HG03571 (cell line): ENCODE data around the gene TMEM35B.
"Not testable (repeated sequence)": the region's sequence is repeated elsewhere in the genome, so short reads cannot be mapped to it uniquely, and the experiment has no call there.

ENCODE experiments used
- ATAC-seq: cut with Tn5 transposase; IDR thresholded peaks from one replicate; pipeline ENCODE4 v1.9.1; 2021; ENCODE audit not compliant: unreplicated experiment

Gene TMEM35B

DNA sequence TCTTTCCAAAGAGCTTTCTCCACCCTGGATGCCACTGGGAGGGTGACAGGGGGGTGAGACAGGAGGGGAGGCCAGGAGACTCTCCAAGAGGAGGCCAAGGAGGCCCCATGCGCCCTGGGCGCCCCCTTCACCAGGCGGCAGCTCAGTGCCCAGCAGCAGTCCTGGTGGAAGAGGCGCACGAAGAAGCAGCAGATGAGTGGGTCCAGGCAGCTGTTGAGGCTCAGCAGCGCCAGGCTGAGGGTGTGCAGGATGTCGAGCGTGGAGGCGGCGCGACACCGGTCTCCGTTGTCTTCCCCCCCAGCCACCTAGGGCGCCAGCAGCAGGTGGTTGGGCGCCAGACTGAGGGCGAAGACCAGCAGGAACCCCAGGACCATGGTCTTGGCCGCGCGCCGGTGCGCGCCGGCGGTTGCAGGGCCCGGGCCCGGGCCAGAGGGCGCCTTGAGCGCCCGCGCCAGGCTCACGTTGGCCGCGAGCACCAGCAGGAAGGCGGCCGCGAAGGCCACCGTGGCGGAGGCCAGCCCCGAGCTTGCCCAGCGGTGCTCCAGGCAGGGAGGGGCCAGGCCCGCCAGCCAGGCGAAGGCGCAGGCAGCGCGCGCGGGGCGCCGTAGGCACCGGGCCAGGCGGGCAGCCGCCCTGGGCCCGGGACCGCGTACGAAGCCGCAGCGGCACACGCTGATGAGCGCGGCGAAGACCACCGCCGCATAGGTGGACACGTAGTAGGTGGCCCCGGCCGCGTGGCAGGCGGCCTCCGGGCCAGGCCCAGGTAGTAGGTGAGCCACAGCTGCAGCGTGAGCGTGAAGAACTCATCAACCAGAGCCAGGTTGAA, 8.6 kb downstream of the TMEM35B start:
- ATAC-seq = no peak

DNA sequence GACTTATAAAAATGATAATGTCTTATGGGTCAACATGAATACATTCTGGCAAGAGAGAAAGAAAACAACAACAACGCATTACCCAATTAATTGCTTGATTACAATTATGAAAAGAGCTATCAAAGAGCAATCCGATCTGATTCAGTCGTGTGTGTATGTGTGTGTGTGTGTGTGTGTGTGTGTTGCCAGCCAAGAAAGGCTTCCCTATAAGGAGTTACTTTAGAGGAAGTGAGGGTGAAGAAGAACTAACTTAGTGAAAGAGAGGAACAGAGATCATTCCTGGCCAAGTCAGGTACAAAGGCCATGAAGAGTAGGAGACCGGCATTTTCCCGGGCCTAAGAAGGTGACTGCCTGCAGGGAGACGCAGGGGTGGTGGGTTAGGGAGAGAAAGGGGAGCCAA, 9.4 kb downstream of the TMEM35B start:
- ATAC-seq = no peak

DNA sequence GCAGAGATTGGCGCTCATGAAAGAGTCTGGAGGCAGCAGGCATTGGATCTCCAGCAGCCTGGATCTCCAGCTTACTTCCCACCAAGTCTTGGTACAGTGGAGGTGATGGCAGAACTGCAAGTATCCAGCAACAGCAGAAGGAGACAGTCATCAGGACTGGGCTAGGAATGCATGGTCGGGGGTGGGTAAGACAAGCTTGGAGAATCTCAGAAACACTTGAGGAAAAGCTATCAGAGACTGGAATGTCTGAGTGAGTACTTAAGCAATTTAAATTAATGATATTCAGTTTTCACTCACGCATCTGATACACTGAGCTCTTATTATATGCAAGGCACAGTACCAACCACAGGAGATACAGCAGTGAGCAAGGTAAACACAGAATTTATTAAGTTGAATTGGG, 9.8 kb downstream of the TMEM35B start:
- ATAC-seq = no peak

DNA sequence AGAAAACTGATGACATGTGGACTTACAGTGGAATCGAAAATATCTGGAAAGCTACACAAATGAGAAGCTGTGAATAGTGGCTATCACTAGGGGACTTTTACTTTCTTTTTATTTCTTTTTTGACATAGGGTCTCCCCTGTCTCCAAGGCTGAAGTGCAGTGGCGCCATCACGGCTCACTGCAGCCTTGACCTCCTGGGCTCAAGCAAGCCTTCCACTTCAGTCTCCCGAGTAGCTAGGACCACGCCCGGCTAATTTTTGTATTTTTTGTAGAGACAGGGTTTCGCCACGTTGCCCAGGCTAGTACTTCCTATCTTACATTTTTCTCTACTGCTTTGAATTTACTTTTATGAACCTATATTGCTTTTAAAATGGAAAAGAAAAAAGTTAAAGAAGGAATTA, 10.5 kb downstream of the TMEM35B start:
- no peak for ATAC-seq

DNA sequence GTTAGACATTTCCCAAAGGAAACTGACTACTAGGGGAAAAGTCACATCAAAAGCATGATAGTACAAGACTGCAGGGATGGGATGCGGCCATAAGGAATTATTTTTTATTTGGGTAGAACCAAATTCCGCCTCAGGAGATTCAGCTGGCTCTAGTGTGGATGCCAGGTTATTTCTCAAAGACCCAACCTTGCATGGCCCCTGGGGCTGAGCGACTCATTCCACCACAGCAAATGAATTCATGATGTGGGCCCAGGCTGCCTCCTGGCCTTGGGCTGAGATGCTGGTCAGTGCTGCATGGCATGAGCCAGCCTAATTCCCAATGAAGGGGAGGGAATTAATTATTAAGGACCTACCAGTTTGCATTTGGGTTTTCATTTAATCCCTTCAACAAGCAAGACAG, 11.8 kb downstream of the TMEM35B start:
- ATAC-seq = no peak

DNA sequence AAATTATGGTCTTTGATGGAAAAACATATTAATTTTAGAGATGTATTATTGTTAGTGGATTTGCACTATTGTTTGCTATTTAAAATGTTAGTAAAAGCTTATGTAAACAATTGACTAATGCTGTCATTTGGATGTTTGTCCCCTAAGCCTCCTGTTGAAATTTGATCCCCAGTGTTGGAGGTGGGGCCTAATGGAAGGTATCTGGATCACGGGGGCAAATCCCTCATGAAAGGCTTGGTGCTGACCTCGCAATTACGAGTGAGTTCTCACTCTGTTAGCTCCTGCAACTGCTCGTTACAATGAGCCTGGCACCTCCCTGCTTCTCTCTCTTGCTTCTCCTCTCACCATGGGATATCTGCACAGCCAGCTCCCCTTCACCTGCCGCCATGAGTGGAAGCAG, 14.3 kb downstream of the TMEM35B start:
- no peak for ATAC-seq

DNA sequence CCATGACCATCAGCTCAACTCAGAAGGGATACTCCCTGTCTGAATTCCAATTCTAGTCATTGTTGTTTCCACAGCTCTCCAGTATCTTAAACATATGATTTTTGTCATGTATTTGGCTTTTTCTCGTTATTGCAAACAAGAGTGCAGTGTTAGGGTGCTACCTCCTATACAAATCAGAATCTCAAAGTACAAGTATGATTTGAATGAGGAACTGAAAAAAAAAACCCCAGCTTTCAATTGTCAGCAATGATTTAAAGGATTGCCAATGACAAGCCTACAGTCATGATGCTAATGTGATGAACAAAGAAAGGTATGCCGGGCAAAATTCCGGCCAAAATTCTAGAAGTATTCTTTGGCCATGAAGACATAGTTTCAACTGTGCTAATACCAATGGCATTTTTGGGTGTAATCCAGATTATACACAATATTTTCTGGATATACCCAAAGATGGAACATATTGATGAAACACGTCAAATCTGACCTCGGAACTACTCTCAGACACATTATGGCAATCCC, 14.9 kb downstream of the TMEM35B start:
- ATAC-seq = no peak

DNA sequence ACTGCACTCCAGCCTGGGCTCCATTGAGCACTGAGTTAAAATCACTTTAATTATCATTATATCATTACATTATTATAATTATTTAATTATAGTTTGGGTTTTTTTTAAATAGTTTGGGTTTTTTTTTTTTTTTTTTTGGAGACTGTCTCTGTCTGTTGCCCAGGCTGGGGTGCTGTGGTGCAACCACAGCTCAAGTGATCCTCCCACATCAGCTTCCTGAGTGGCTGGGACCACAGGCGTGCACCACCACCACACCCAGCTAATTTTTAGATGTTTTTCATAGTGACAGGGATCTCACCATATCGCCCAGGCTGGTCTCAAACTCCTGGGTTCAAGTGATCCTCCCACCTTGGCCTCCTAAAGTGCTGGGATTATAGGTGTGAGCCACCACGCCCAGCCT, 16.9 kb downstream of the TMEM35B start:
- ATAC-seq = not testable (repeated sequence)

DNA sequence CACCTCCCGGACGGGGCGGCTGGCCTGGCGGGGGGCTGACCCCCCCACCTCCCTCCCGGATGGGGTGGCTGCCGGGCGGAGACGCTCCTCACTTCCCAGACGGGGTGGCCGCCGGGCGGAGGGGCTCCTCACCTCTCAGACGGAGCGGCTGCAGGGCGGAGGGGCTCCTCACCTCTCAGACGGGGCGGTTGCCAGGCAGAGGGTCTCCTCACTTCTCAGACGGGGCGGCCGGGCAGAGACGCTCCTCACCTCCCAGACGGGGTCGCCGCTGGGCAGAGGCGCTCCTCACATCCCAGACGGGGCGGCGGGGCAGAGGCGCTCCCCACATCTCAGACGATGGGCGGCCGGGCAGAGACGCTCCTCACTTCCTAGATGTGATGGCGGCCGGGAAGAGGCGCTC, 17.5 kb downstream of the TMEM35B start:
- ATAC-seq = not testable (repeated sequence)

DNA sequence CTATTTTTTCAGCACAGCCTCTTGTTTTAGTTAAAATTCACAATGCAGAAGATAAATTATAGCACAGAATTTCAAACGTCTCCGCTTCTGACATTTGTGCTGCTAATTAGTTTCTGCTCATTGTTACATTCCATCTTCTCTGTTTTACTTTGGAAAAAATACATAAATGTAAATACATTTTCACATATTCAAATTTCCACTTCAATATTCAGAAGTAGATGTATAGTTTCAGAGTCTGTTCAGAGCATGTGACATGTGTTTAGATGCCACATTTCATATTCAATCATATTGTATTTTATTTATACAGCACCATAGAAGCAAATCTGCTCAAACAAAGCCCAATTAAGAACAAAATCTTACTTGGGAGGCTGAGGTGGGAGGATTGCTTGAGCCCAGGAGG, 19.6 kb downstream of the TMEM35B start:
- no peak for ATAC-seq

DNA sequence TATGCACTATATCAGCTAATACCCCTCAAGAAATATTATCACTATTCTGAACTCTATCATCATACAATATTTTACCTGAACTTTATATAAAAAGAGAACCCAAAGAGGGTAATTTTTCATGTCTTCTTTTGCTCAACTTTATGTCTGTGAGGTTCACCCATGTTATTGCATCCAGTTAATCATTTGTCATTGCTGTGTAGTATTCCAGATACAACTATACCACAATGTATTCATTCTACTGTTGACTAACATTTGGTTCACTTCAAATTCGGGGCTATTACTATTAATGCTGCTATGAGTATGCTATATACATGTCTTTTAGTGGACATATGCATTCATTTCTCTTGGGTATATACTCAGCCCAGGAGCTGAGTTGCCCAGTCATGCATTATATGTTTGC, 34.7 kb downstream of the TMEM35B start:
- ATAC-seq = no peak

DNA sequence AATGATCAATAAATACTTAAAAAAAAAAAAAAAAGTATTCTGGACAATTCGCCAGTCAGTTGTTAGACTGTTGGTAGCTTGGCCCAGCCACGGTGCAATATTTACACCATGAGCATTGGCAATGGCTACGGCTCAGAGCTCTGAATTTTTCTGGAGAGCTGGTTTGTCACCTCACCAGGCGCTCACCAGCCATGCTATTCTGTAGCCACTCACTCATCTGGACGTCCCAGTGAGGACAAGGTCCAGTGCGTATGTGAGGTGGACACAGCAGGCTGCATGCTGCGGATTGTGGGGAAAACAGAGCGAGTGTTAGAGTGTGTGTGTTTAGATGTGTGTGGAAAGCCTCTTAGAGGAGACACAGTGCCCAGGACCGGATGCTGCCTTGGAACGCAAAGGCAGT, 36.4 kb downstream of the TMEM35B start:
- ATAC-seq = not testable (repeated sequence)

DNA sequence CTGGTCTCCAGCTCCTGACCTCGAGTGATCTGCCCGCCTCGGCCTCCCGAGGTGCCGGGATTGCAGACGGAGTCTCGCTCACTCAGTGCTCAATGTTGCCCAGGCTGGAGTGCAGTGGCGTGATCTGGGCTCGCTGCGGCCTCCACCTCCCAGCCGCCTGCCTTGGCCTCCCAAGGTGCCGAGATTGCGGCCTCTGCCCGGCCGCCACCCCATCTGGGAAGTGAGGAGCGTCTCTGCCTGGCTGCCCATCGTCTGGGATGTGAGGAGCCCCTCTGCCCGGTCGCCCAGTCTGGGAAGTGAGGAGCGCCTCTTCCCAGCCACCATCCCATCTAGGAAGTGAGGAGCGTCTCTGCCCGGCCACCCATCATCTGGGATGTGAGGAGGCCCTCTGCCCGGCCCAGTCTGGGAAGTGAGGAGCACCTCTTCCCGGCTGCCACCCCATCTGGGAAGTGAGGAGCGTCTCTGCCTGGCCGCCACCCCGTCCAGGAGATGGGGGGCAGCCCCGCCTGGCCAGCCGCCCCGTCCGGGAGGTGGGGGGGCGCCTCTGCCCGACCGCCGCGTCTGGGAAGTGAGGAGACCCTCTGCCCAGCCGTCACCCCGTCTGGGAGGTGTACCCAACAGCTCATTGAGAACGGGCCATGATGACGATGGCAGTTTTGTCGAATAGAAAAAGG, 37.4 kb downstream of the TMEM35B start:
- not testable (repeated sequence) for ATAC-seq

DNA sequence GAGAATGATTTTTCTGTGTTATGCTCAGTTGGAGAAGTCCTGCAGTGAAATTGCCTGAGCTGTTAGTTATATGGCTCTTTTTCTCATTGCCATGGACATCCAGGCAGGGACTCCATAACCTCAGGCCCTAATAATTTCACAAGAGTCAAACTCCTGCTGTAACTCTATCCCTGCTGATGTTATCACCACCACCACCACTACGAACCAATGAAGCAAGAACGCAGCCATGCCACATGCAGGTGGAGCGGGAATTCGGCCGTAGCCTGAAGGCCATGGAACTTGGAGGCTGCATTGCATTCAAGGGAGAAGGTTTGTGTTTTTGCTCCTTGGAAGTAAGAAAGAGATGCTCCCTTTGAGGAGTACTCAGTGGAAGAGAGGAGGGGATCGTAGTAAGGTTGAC, 38.9 kb downstream of the TMEM35B start:
- ATAC-seq = no peak

DNA sequence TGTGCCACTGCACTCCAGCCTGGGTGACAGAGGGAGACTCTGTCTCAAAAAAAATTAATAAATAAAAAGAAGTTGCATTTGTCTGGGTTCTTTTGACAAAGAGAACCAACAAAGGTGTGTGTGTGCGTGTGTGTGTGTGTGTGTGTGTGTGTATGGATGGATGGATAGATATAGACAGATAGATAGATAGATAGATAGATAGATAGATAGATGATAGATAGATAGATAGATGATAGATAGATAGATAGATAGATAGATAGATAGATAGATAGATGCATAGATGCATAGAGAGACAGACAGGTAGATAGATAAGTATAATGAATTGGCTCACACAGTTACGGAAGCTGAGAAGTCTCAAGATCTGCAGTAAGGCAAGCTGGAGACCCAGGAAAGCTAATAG, 43.3 kb downstream of the TMEM35B start:
- ATAC-seq = not testable (repeated sequence)
